ENCODE measurements around the gene PDE1A.

PDE1A gene

GRCh38 chr2:182261860-182262387, 164.9 kb downstream of the PDE1A start:
- no peak for FAIRE-seq

- FAIRE-seq = no peak
Measured at GRCh38 chr2:182259629-182260150, 167.1 kb downstream of the PDE1A start.

- FAIRE-seq = no peak
Measured at GRCh38 chr2:182252534-182252933, 174.3 kb downstream of the PDE1A start.

DNA sequence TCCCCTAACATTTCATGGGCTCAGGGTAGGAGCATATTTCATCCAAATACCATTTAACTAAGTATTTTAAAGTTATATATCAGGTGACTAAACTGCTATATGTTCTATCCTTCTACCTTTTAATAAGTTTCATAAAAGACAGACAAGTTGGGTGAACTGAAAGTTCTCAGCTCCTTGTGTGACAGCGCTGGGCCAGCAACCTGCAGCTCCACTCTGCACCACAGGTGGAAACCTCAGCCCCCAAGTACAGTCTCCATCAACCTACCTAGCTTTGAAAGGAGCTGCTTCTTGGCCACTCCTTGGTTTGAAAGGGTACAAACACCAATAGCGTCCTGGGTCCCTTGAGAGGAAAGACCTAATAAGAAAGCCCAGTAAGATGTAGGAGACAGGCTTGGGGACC, 177.9 kb downstream of the PDE1A start:
- FAIRE-seq = no peak

DNA sequence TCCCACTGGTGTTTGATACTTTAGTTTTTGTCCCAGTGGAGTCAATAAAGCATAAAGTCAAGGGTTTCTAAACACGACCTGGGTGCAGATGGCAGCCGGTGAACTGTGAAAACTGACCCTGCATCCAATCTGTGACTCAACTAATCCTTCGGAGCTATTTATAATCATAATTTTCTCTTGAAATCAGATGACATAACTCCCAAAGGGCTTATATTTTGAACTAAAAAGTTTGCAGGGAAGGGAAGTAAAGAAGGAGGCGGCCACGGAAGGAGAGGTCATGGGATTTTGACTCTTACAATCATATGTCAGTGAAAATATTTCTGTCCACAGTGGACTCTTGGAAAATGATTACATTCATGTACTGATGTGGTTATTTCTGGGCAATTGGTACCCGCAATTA, 178.5 kb downstream of the PDE1A start:
- no peak for FAIRE-seq

DNA sequence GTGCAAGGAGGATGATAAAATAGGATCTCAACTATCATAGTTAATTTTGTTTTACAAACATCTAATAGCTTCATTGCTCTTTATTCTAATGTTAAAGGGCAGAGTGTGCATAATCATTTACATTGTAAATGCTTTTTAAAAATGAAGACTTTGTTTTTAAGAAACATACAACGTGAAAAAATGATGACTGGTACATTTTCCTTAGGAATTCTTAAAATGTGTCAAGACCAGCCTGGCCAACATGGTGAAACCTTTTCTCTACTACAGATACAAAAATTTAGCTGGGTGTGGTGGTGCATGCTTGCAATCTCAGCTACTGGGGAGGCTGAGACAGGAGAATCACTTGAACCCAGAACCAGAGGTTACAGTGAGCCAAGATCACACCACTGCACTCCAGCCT, 179.0 kb downstream of the PDE1A start:
- FAIRE-seq = no peak

- FAIRE-seq = no peak
Measured at GRCh38 chr2:182245963-182246362, 180.9 kb downstream of the PDE1A start.

GRCh38 chr2:182242609-182243008, 184.2 kb downstream of the PDE1A start:
- FAIRE-seq = no peak

GRCh38 chr2:182241936-182242335, 184.9 kb downstream of the PDE1A start:
- no peak for FAIRE-seq

DNA sequence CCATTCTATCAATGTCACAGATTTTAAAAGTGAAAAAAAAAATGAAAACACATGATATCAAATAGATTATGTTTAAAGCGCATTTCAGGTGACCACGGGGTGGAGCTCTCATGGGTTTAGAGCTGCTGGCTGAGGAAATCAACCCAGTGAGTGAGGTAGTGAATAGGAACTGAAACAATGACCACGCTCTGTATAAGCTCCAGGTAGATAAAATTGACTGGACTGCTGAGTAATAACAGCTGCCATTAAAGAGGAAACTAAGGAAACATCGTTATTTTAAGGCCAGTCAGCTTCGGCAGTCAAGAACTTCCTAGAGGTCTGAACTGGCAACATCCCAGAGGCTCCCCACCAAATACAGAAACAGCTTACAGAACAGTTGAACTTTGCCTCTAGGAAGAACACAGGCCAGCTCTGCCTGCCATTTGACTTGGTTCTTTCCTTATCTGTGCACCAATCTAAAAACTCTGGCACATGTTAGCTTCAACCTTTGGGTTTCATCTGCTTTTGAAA, 185.9 kb downstream of the PDE1A start:
- no peak for FAIRE-seq

DNA sequence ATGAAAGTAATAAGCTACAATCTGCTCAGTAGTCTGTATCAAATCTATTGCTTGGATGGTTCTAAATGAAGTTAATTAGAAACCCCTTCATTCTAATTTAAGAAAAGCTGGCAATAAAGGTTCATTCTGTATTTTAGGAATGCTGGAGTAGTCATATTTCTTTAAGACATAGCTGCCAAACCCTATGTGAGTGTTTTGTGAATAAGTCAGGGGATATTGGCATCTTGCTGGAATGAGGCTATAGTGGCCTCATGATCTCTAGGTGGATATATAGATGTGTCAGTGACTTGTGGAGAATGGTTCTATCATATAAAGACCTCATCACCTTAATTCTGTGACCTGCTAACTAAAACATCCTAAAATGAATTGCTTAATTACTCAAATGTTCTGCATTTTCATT, 196.3 kb downstream of the PDE1A start:
- no peak for FAIRE-seq

GRCh38 chr2:182229297-182229696, 197.5 kb downstream of the PDE1A start:
- FAIRE-seq = no peak

DNA sequence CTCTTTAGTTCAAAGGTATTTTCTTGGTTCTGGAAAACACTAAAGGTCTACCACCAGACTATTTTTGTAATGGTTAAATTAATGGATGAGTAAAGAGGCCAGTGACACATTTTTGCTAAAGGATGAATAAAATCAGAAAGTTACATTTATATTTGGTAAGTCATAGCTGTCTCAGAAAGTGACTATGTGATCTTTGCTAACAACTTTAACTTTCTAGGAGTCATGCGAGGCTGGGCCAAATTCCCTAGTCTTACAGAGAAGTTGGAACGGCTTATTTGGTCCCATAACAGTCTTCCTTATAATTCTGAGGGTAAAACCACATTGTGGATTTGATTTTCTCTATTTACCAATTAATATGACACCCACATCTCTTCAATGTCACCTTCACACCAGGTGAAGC, 198.1 kb downstream of the PDE1A start:
- no peak for FAIRE-seq

DNA sequence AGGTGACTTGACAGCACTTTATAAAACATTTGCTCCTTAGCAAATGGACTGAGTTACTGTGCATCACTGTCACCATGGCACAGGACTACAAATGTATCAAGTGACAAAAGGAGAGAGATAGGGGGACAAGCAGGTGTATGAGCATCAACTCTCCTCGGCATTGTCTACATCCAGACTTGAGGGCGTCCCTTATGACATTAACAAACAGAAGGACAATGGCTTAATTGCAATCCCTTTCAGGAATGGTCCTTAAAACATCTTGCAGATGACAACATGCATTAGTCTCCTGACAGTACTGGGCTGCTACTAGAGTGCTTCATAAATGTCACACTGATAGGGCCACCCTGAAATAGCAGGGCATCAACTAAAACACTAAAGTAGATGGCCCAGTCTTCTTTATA, 198.8 kb downstream of the PDE1A start:
- no peak for FAIRE-seq

GRCh38 chr2:182226807-182227206, 200.0 kb downstream of the PDE1A start:
- no peak for FAIRE-seq

DNA sequence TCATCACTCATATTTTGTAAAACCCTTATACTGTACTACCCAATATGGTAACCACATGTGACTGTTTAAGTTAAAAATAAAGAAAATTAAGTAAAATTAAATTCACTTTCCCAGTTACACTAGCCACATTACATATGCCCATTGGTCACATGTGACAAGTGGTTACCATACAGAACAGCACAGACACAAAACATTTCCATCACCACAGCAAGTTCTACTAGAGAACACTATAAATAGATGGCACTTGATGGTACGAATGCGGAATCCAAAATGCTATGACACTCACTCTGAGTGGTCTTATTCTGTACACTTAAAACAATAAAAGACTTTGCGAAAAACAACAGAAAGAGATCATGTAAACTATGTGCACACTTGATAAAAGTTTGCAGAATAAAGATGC, 202.2 kb downstream of the PDE1A start:
- no peak for FAIRE-seq

- no peak for FAIRE-seq
Measured at GRCh38 chr2:182220998-182221397, 205.8 kb downstream of the PDE1A start.

GRCh38 chr2:182220335-182220734, 206.5 kb downstream of the PDE1A start:
- FAIRE-seq = no peak

DNA sequence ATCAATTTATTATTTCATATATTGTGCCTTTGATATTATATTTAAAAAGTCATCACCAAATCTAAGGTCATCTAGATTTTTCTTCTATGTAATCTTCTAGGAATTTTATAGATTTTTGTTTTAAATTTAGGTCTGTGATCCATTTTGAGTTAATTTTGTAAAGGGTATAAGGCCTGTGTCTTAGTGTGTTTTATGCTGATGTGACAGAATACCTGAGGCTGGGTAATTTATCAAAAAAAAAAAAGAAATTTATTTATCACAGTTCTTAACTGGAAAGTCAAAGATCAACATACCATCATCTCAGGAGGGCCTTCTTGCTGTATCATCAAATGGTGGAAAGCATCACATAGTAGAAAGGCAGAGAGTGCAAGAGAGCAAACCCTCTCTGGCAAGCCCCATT, 216.2 kb downstream of the PDE1A start:
- FAIRE-seq = no peak

DNA sequence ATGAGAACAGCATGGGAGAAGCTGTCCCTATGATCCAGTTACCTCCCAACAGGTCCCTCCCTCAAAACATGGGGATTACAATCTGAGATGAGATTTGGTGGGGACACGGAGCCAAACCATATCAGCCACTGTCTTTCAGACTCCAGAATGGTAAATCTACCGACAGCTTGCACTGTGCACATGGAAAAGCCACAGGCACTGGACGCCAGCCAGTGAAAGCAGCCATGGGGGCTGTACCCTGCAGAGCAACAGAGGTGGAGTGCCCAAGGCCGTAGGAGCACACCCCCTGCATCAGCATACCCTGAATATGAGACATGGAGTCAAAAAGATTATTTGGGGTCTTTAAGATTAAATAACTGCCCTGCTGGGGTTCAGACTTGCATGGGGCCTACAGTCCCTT, 218.4 kb downstream of the PDE1A start:
- FAIRE-seq = no peak

DNA sequence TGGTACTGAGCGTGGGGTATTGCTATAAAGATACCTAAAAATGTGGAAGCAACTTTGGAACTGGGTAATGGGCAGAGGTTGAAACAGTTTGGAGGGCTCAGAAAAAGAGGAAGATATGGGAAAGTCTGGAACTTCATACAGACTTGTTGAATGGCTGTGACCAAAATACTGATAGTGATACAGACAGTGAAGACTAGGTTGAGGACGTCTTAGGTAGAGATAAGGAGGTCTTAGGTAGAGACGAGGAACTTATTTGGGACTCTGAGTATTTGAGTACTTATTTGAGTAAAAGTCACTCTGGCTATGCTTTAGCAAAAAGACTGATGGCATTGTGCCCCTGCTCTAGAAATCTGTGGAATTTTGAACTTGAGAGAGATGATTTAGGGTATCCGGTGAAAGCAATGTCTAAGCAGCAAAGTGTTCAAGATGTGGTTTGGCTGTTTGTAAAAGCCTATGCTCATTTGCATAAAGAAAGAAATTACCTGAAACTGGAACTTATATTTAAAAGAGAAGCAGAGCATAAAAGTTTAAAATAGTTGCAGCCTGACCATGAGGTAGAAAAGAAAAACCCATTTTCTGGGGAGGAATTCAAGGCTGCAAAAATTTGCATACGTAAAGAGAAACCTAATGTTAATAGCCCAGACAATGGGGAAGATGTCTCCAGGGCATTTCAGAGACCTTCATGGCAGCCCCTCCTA, 219.6 kb downstream of the PDE1A start:
- no peak for FAIRE-seq

DNA sequence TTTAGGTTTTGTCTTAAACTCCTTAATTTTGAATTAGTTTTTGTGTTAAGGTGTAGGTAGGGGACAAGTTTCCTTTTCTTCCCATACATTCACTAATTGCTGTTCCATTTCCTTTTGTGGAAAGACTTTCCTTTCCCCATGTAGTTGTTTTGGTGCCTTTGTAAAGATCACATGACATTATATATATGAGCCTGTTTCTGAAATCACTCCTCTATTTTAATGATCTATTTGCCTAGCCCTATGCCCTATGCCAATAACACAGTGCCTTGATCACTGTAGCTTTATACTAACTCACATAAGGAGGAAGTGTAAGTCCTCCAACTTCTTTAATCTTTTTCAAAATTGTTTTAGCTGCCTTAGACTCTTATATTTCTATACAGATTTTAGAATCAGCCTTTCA, 229.3 kb downstream of the PDE1A start:
- FAIRE-seq = no peak

GRCh38 chr2:182193291-182193690, 233.5 kb downstream of the PDE1A start:
- no peak for FAIRE-seq

- no peak for FAIRE-seq
Measured at GRCh38 chr2:182191061-182191460, 235.8 kb downstream of the PDE1A start.

DNA sequence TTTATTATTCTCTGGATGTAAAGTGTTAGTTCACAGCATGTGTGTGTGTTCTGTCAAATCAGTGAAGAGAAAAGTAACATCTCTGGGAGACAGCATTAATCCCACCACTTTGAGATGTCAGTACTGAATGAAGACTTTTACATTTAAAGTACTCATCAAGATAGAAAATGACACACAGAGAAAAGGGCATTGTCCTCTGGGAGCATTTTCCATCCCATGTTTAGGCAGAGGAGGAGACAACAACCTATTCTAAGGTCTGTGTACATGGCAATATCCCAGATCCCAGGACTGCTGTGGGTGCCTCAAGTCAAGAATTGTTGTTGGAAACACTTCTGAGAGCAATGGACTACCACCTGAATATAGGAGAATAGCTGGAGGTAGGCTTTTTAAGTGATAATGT, 239.7 kb downstream of the PDE1A start:
- FAIRE-seq = no peak

Data from TTC549 (cell line).